Brain pericyte (primary cell): ENCODE data around the gene SREBF2.
A peak's percentile ranks its signal among the peaks of the same experiment; 100 is the strongest.

ENCODE experiments used
- DNase-seq: peaks from one replicate; pipeline ENCODE4 v3.0.0-alpha.2; 2012; ENCODE audit warnings: low read depth, low spot score

Gene SREBF2

DNA sequence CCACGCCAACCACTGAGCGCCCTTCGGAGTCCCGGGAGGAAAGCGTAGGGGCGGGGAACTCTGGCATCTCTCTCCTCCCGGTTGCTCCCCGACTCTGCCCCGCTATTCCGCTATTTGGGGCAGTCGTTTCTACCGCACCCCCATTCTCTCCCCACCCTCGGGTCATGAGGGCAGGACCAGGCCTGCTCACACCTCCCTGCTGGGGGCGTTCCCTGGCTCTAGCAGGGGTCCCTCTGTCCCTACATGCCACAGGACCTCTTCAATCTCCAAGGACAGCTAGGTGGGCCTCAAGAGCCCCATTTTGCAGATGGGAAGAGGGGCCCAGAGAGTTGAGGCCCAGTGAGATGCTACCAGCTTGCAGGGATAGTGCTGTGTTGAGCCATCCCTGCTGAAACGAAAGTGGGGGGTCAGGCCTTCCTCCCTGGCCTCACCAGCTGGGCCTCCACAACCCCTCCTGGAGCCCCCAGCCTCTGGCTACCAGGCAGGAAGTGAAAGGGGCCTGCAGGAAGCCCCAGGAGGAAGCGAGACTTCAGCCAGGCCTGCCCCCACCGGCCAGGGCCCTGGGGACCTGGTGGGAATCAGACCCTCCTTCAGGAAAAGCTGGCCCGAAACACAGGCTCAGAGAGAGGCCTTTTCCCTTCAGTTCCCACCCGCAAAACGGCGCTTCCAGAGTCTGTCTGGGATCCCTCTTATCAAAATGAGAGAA is 87.5 kb downstream of the SREBF2 start:
- no peak for DNase-seq

DNA sequence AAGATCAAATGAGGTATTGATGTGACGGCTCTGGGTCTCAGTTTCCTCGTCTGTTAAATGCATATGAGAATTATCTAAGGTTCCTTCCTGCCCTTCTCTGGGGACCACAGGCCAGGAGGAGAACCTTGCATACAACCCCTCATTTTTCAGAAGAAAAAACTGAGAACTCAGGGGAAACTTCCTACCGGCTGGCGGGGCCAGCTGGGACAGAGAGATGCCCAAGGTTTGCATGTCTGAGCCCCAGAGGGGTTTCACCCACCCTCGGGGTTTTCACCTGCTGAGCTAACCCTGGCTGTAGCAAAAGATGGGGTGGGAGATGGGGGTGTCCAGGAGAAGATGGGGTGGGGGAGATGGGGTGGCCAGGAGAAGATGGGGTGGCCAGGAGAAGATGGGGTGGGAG is 89.4 kb downstream of the SREBF2 start:
- DNase-seq = no peak

DNA sequence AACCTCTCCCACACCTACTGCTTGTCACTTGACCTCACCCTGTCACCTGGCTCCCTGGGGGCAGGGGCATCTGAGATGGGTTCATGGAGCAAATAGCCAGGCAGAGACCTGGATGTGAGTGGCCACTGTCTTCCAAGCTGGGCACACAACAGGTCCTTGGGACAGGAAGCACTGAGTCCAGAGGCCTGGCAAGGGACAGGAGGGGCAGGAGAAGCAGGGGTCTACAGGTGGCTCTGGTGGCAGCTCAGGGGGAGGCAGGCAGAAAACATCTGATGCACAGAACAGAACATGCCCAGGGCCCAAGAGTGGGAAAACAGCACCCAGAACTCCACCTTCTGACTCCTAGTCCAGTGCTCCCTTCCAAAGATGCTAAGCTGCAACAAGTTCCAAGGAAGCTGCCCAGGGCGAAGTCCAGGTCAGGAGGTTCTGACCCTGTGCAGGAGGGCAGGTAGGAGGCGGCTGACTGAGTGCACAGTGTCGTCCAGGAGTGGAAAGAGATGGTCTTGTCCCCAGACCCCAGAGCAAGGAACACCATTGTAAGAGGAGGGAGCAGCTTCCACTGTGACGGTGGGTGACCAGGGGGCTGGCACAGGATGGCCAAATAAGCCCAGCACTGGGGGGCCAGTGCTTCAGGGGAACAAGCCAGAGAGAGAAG is 90.2 kb downstream of the SREBF2 start:
- no peak for DNase-seq

DNA sequence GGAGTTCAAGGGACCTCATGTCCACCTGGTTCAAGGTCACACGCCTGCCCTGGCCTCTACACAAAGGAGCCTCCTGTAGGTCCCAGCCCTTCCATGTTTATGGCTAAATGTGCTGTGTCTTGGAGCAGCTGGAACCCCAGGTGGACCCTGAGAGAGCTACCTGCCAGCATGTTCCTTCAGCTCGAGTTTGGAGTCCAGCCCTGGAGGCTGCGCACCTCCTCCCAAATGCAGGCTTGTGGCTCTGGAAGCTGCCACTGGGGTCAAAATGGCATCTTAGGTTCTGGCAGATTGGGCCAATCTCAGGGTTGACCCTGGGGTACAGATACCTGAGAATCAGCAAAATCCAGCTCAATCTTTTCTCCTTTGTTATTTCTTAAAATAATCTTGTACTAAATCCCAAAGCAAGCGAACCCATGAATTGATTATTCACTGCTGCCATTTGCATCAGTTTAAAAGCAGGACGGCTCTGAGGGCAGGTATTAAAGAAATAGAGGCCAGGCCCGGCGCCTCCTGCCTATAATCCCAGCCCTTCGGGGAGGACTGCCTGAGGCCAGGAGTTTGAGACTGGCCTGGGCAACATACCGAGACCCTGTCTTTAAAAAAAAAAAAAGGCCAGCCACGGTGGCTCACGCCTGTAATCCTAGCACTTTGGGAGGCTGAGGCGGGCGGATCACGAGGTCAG is 90.8 kb downstream of the SREBF2 start:
- DNase-seq = no peak

DNA sequence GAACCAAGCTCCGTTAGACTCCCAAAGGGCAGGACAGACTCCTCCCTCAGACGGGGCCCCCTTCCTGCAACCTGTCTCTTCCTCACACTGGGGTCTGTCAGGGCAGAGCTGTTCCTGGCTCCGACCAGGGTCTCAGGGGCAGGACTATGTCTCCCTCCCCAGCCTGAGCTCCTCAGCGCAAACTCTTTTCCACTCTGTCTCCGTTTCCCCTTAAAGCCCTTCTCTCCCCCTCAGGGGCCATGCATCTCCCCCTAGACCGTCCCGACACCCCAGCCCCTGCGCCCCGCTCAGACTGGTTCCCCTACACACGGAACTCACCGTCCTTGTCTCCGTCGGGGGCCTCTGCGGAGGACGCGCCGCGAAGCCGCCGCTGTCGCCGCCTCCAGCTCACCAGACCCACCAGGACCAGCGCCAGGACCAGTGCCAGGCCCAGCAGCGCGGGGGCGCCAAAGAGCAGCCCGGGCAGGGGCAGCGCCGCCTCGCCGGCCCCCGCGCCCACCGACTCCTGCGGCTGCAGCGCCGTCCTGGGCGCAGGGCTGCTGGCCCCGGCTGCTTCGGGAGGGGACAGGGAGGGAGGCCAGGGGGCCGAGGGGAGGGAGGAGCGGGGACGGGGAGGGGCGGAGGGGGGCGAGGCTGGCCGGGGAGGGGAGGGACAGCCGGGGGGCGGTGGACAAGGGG is 93.0 kb downstream of the SREBF2 start:
- no peak for DNase-seq

DNA sequence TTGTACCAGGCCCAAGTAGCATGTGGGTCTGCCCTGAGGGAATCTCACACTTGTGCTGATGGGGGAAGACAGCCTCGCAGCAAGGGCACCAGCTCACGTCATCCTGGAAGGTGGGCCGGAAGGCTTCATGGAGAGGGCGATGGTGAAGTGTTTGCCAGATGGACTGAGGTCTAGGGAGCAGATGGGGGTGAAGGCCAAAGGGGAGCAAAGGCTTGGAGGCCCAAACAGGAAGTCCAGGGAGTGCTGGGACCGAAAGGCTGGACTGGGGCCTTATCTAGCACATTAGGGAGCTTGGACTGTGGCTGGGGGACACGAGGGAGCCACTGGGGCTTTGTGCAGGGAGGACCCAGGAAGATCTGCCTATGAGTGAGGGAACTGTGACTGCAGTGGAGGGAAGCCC is 94.9 kb downstream of the SREBF2 start:
- DNase-seq = no peak

DNA sequence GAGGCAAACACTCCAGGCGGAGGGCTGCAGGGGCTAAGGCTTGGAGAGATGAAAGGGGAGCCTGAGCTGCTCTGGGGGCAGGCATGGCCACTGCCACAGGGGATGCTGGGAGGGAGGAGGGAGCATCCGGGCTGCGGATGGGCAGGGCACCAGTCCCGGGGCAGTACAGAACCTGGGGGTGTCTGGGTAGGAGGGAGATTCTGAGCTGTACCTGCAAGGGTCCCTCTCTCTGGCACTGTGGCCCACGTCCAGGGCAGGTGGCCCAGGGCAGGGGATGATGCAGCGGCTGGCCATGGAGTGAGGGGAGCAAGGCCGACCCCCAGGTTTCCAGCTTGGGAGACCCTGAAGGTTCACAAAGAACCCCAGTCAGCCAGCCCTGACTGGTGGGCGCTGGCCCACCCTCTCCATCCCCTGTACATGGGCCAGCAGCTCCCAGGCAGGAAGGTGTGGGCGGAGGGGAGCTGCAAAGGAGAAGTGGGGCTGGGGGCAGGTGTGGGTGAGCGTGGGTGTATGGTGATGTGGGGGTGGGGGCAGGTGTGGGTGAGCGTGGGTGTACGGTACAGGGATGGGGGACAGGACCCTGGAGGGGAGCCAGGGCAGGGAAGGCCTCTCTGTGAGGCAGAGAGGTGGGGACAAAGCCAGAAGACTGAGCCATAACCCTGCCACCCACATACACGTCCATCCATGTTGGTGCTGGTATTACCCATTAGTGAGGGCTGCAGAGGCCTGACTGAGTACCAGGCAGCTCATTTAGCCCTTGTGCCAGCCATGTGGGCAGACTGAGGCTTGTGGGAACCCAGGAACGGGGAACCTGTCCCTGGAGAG is 95.9 kb downstream of the SREBF2 start:
- no peak for DNase-seq

DNA sequence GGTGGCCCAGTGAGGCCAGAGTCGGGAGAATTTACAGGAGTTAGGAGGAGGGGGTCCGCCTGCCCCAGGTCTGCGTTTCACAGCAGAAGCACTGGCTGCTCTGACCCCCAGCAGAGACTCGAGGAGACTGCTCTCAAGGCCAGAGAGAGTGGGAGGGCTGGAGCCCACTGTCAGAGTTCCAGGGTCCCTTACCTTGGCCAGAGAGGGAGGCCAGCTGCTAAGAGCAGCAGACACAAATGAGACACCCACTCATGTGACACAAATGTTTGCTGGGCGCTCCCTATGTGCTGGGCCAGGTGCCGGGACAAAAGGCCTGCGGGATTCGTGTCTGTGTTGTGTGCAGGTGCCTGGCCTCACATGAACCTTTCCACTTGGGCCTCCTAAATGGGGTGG is 96.5 kb downstream of the SREBF2 start:
- DNase-seq = no peak

DNA sequence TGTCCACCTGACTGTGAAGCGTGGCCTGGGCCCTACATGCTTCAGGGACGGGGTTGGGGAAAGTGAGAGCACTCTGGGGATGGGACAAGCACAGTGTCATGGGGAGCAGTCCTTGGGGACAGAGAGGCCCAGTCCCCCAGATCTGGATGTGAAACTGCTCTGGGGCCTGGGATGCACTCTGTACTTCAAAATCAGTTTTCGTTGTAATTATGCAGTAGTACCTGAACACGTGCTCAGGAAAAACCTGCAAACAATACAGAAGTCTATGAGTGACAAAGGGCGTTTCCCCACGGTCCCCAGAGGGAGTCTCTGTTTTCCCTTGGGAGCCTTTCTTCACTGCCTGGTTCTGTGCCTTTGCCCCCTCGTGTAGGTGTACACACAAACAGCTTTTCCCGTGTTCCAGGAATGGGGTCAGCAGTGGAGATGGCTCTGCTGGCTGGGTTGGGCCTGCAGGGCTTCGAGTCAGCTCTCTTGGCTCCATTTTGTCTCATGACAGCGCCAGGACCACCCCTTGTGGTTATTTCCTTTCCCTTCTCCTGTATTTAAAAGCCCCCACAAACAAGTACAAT is 98.9 kb downstream of the SREBF2 start:
- no peak for DNase-seq

DNA sequence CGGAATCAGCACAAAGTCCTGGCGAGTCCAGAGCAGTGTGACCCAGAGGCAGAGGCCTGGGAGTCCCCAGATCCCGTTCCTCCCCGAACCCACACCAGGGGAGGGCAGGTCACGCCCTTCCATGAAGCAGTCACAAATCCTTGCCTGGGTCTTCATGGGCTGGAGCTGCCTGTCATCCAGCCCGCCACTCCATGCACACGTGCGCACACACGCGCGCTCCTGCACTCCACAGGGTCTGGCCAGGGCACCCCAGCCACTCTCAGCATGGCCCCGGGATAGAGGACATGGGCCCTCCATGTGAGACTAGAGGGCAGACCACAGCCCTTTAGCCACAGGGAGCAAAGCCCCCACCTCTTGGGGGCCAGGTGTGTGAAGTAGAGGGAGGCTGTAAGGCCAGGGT is 99.4 kb downstream of the SREBF2 start:
- DNase-seq = no peak

DNA sequence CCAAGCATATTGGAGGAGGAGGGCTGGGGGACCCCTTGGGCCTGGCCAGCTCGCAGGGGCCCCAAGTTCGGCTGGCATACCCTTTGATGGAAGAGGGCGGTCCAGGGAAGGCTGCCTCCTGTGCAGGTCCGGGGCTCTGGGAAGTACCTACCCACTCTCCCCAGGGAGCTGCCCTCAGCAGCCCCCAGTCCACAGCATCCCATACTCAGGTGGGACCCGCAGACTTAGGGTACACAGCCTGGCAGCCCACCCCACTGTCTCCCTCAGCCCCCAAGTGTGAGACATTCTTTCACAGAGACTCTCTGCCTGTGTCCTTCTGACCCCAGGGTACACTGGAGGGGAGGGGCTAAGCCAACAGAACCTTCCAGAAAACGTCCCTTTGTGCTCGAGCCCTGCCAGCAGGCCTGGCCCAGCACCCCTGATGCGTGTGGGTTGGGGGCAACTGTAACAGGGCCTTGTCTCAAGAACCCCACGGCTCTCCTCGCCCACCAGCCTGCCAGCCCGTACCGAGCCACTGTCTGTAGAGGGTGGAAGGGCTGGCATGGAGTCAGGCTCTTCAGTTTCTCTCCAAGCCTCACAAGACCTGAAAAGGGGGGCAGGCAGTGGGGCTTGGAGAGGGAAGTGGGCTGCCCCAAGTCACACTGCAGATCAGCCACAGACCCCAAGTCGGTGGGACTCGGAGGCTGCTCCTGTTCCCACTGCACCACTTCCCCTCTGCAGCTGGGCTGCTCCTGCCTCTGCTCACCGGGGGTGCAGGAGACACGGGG is 100.7 kb downstream of the SREBF2 start:
- no peak for DNase-seq

DNA sequence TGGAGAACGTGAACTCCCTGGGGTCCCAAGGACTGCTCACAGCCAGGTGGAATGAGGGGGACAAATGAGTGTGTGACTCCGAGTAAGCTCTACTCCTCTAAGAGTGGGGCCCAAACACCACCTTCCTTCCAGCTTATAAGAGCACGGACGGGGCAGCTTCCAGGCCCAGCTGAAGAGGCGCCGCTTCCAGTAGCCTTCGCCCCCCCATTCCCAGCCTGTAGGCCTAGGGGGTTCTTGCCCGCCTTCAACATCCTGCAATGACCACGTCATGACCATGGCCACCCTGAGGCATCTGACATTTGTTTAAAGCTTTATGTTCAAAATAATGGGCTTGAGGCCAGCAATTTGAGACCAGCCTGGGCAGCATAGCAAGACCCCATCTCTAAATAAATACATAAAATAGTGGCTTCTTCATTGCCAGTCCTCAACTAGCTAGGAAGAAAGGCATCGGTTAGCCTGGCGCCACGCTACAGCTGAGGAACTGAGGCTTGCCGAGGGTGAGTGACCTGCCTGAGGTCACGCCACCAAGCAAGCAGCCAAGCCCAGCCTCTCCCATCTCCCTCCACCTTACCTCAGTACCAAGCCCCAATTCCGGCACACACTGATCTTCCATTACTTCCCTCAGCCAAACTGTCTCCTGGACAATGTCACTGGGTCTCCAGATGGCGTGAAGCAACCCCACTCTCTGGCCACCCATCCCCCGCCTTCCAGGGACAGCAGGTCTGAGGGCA is 101.5 kb downstream of the SREBF2 start:
- no peak for DNase-seq

DNA sequence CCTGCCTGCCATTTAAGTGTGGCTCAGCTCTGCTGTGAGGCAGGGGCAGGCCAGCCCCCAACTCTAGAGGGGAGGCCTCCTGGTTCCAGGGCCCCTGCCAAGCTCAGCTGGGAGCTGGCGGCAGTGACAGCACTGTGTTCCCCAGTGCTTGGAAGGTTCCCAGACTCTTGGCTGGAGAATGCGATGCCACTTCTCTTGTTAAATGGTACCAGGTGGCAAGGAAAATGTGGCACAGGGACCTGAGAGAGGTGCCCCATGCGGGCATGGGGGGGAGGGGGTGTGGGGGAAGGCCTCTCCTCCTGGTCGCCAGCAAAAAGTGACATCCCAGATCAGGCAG is 102.1 kb downstream of the SREBF2 start:
- DNase-seq = no peak

DNA sequence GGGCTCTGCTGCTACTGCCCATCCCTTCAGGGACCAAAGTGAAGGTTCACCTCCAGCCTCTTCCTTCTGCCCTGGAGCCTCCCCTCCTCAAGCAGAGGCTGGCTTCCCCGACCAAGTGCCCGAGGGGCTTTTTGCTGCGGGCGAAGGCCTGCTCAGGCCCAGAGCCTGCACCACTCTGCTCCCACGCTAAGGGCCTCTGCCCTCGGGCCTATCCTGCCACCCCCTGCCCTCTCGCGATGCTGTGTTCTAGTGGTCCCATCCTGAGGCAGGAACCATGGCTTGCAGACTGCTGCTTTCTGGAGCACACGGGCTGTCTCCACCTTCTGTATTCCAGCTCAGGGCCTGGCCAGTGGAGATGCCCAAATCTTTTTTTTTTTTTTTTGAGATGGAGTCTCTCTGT is 102.6 kb downstream of the SREBF2 start:
- no peak for DNase-seq

DNA sequence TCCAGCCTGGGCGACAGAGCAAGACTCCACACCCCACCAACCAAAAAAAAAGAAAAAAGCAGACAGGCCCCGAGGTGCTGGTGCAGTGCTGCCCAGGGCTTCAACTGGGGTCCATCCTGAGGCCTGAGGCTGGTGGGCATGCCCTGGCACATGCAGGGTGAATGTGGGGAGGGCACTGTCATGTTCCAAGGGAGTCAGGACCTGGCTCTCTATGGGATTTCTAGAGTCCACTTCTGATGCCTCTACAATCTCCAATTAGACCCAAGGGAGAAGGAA is 103.9 kb downstream of the SREBF2 start:
- DNase-seq = no peak

DNA sequence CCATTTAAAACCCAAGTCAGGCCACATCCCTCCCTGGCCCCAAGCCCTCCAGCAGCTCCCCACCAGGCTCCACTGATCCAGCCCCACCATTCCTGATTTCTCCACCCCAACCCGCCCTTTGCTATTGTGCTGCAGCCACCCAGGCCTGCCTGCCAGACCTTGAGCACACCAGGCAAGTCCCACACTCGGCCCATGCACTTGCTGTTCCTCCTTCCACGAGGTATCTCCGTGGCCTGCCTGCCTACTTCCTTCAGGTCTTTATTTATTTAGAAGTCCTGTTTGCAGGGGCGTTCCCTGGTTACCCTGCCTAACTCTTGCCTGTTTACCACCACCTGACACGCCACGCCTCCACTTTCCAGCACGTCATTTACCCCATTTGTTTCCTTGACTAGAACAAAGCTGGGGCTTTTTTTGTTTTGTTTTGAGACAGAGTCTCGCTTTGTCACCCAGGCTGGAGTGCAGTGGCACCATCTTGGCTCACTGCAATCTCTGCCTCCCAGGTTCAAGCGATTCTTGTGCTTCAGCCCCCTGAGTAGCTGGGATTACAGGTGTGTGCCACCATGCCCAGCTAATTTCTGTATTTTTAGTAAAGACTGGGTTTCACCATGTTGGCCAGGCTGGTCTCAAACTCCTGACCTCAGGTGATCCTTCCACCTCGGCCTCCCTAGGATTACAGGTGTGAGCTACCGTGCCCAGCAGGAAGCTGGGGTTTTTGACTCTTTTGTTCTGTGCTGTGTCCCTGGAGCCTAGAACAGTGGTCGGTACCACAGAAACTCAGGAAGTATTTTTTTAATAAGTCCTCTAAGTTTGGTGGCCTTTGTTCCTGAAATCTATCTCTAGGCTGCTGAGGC is 107.3 kb downstream of the SREBF2 start:
- DNase-seq = no peak

DNA sequence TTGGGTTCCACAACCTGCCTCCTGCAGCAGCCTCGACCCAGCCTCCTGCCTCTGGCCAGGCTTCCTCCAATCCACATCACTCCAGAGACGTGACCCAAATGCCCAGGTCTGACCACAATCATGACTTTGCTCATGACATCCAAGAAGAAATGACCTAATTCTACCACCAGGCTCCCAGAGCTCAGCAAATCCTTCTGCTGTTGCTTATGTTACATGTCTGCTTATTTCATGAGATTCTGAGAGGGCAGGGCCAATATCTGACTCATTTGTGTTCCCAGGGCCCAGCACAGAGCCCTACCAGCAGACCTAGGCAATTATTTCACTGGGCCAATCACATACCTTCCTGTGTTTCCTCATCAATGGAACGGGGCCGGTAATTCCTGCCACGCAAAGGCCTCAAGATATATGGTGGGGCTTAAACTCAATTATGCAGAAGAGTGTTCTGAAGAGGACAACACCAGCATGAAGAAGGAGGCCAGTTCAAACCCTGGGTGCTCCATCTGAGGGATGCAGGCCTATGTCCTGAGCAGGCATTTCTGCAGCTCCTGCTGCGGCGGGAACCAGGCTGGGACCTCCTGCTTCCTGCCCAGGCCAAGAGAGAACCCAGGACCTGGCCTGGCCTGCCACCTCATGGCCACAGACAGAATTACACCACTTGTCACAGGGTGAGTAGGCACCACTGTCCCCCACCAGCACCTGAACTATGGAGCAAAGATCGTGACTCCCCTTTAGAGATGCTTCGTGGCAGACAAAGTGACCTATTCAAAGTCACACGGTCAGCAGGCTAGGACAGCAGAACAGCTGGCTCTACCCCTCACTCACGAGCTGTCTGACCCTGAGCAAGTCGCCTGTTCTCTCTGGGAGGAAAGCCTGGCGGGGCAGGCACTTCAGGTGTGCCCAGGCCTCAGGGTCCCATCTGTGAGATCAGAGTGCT is 108.2 kb downstream of the SREBF2 start:
- peak; percentile 58 for DNase-seq

DNA sequence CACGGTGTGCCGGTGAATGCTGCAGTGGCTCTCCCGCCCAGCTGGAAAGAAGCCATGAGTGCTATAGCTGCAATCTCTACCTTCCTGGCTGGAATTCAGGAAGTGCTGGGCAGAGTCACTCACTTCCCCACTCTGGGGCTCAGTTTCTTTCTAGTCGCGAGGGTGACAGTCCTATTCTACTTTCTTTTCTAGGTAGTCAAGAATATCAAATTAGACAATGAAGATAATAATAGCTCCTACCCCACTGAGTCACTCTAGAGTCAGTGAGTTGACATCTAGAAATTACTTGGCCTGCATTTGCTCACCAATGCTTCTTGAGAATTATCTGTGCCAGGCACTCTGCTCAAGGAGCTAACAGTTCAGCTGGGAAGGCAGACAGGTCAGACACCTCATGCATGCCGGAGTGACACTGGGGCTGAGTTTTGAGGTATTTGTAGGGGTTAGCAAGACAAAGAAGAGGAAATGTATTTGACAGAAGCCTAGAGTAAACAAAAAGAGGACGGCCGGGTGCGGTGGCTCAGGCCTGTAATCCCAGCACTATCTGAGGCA is 110.8 kb downstream of the SREBF2 start:
- DNase-seq = no peak
